CD4-positive, alpha-beta T cell treated with Interleukin-4 for 1 hour (primary cell): ENCODE results near the gene POMT1.
"Not testable (repeated sequence)": the region's sequence is repeated elsewhere in the genome, so short reads cannot be mapped to it uniquely, and the experiment has no call there.

Source experiments
- DNase-seq, 2 donors: peaks; one replicate each; pipeline ENCODE4 v3.0.0-alpha.2; 2020 to 2022

The POMT1 gene

DNA sequence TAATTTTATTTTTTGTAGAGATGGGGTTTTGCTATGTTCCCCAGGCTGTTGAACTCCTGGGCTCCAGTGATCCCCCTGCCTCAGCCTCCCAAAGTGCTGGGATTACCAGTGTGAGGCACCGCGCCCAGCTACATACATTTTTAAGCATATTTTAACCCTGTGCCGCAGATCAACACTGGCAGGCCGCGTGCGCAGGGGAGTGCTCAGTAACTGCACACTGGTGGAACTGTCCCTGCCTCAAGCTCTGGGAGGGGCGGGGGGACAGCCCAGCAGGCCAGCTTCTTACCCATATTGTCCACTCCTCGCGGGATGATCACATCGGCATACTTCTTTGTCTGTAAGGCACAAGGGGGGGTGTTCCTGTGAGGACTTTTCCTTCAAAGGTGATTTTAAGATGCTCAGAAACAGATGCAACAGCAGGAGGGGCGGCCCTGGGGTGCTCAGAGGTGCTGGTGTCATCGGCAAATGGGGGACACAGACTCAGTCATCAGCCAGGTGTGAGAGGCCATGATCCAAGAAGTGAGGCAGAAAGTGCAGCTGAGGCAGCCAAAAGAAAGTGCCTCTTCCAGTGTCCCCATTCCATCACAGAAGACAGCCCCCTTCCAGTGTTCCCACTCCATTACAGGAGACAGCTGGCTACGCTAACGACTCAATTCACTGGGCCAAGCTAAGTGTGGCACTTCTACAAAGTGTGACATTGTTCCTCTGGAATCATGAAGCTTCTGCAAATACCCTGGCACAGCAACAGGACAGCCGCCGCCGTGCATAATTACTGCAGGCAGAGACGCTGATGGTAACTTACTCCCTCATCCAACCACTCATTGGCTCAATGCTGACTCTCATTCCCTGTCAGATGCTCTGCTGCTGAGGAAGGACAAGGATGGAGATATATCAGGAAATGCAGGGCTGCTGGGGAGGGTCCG lies 23.2 kb downstream of the POMT1 start:
- DNase-seq, result no peak

DNA sequence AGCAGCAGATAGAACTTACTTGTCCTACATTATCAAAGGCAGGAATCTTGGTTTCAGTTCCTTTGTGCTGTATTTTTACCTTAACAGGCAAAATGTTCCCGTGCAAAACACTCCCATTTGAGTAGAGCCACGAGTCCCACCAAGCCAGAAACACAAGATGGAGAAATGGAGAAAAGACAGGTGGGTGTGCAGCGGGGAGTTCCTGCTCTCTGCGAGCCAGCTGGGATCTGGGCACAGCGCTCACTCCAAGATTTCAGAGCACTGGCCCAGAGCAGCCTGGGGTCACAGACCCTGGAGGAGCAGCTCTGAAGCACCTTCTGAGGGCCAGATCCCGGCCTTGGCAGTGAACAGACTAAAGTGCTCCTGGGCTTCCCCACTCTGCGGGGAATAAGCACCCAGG lies 25.5 kb downstream of the POMT1 start:
- DNase-seq, result no peak

DNA sequence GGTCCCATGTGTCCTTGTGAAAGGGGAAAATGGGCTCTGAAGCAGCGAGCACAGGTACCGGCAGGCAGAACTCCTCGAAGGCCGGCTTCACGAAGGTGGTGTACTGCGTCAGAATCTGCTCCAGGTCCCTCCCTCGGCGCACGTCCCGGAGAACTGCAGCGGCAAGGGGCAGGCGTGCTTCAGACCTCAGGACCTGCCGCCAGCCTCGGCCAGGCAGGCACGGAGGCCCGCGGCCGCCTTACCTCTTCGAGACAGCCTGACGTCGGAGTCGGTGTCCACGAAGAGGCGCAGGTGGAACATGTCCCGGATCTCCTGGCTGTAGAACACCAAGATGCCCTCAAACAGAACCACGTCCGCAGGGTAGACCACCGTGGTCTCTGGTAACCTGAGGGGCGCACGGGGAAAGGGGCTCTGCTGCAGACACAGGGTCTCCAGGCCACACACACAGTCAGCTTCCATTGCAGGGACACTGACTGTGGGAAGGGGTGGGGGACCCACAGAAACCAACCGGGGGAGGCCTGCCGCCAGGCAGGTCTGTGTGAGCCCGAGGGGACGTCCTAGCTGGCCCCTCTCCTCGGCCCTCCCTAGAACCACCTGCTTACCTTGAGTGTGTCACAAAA lies 26.3 kb downstream of the POMT1 start:
- no peak for DNase-seq

DNA sequence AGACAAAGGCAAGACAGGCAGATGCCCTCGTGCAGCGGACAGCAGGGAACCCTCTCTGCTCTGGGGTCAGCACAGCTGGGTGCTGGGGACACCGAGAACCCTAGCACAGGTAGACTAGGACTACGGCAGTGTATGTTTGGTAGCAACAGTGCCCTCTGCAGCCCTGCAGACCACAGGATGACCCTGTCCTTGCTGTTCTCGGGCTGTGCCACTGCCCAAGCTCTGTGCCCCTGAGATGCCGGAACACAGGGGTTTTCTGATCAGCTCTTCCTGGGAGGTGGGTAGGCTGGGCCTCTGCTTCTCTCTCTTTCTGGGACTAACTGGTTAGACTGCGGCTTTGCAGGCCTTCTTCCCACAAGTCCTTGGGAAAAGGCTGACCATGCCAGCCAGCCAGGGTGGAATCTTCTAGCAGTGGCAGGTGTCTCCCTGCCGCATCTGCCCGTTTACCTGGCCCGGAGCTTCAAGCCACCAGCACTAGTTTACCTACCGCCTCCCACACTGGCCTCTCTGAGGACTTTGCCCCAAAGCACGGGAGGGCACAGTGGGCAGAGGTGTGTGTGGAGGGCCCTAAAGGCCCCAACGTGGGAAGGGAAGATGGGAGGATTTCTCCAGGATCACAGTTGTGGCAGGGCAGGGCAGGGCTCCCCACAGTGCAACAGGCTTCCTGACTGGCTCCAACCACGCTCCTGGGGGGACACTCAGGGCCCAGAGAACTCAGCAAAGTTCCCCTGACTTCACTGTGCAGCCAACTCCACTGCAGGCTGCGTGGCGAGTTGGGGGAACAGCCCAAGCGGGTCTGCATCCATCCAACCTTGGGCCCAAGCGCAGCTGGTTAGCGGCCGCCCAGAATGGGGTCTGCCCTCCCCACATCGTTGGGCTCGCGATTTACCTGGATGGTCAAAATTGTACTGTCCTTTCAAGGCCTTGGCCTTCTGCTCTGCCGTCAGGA lies 27.2 kb downstream of the POMT1 start:
- DNase-seq, result no peak

- no peak for DNase-seq
Observed at GRCh38 chr9:131530546-131530919, 27.8 kb downstream of the POMT1 start.

DNA sequence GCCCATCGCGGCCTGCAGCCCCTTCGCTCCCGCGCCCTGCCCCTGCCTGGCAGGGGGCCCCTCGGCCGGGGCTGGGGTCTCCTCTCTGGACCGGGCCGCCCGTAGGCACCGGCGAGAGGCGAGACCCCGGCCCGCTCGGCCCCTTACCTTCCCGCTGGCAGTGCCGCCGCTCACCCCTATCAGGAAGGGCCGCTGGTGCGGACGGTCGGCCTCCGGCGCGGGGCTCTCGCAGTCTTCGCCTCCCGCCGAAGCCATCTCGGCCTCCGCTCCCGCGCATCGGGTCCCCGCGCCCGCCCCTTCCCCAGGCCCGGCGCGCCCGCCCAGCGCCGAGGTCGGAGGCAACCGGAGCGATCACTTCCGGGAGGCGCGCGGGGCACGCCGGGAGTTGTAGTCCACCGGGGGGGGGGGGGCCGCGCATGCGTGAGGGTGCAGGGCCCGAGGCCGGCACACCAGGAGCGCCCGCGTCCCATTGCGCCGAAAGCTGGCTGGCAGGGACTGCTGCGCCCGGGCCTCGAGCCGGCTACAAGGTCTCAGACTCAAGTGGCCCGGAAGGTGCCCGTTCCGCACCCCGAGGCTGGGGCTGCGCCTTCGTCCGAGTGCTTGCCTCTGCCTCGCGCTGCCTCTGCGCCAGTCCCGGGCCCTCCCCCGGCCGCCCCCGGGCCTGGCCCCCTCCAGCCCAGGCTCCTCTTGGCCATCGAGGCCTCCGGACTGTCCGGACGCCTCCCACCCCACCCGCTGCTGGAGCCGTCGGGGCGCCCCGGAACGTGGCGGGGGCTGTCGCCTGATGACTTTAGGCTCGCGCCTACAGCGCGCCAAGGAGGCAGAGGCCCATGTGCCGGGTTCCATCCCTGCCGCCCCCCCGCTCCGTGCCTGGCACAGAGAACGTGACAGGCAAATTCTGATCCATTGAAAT lies 28.5 kb downstream of the POMT1 start, which contains the start of gene UCK1:
TSS of gene UCK1 (minus strand) at position 344 of the 913 bp plus-strand sequence. CDS start at position 255, 89 bp downstream.
- peak; percentile 73 to 77 for DNase-seq

DNA sequence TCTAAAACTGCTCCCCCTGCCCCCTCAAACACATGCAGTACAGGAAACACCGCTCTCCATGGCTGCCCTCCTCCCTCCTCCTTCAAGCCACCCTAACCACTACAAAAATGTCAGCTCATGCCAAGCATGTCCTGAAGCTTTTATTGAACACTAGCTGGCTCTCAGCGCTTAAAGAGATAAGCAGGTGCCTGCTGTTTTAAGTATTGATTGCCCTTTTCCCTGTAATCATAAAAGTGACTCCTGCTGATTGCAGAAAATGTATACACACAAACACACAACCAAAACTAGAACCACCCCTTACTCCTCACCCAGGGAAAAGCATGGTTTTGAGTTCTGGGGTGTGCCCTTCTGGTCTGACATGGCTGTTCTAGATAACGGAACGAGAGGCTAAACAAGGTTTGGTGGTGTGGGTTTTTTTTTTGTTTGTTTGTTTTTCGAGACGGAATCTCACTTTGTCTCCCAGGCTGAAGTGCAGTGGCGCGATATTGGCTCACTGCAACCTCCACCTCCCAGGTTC lies 32.1 kb downstream of the POMT1 start:
- DNase-seq, result peak in 1 of 2 donors; percentile 28

- no peak for DNase-seq
Observed at GRCh38 chr9:131537946-131538345, 35.2 kb downstream of the POMT1 start.

- DNase-seq, result peak; percentile 25 to 51
Observed at GRCh38 chr9:131539223-131539923, 36.7 kb downstream of the POMT1 start.

GRCh38 chr9:131543141-131543540 lies 40.4 kb downstream of the POMT1 start:
- no peak for DNase-seq

GRCh38 chr9:131545003-131545785 lies 42.5 kb downstream of the POMT1 start, which contains the start of gene PRRT1B:
Gene PRRT1B (plus strand): TSS chr9:131545523. CDS start chr9:131545616, 93 bp downstream.
- DNase-seq, result no peak

GRCh38 chr9:131545786-131546335 lies 43.1 kb downstream of the POMT1 start:
- DNase-seq, result no peak

- DNase-seq, result no peak
Observed at GRCh38 chr9:131546336-131547084, 43.8 kb downstream of the POMT1 start.

- DNase-seq, result not testable (repeated sequence)
Observed at GRCh38 chr9:131549186-131549585, 46.5 kb downstream of the POMT1 start.

GRCh38 chr9:131550465-131550864 lies 47.7 kb downstream of the POMT1 start:
- DNase-seq, result not testable (repeated sequence)

DNA sequence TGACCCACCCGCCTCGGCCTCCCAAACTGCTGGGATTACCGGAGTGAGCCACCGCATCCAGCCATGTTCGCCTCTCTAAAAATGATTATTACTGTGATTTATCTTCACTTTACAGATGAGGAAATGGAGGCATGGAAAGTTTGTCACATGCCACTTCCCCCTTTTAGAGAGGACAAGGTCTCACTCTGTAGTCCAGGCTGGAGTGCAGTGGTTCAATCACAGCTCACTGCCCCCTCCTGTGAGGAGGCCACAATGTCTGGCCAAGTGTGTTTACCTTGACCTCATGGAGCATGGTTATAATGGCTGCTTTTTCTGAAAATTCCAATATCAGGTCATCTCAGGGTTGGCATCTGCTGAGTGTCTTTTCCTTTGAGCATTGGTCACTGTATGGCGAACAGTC lies 49.3 kb downstream of the POMT1 start:
- no peak for DNase-seq

- DNase-seq, result no peak
Observed at GRCh38 chr9:131554087-131554842, 51.5 kb downstream of the POMT1 start.

- DNase-seq, result no peak
Observed at GRCh38 chr9:131554843-131555351, 52.2 kb downstream of the POMT1 start.
